Coronary artery (tissue), 2 donors: ENCODE results near the gene EGFLAM.
"Not testable (repeated sequence)": the region's sequence is repeated elsewhere in the genome, so short reads cannot be mapped to it uniquely, and the experiment has no call there.

Experiments used
- DNase-seq: peaks from one replicate; pipeline ENCODE4 v3.0.0-alpha.2; 2017; ENCODE audit warnings: low spot score
- H3K27ac ChIP-seq, 2 donors: fragments of 200-600 bp; sonication (generic); one replicate each; pipeline ENCODE4 v1.5.1; 2016 to 2019
- H3K4me3 ChIP-seq: fragments of 200-600 bp; sonication (generic); 2 replicates; pipeline ENCODE4 v1.5.1; 2016; ENCODE audit warnings: mild to moderate bottlenecking, moderate library complexity
- TF ChIP-seq, protein P1 (sequence below): fragments of 200-600 bp; sonication (generic); IDR thresholded peaks from one replicate; pipeline ENCODE4 v1.5.1; 2019; ENCODE audit warnings: antibody characterized with exemption

The EGFLAM gene

DNA sequence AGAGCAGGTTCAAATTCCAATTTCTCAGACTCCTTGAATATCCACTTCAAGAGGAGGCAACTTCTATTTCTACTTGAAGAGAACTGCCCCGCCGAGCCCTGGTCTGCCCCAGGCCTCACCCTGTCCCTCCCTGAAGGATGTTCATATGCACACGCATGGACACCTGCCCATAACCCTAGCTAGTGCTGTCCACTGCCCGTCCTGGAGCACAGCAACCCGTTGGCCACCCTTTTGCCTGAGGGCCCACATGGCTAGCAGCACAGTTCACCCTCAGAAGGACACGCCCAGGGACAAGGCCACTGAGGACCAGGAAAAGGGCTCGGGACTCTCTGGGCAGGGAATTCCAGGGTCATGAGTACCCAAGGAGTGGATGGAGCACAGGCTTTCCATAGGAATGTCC lies 63.6 kb downstream of the EGFLAM start:
- Histone ChIP-seq H3K4me3 (no peak overlapping the region), H3K27ac (no peak overlapping the region)
- TF ChIP-seq, protein P1, sequence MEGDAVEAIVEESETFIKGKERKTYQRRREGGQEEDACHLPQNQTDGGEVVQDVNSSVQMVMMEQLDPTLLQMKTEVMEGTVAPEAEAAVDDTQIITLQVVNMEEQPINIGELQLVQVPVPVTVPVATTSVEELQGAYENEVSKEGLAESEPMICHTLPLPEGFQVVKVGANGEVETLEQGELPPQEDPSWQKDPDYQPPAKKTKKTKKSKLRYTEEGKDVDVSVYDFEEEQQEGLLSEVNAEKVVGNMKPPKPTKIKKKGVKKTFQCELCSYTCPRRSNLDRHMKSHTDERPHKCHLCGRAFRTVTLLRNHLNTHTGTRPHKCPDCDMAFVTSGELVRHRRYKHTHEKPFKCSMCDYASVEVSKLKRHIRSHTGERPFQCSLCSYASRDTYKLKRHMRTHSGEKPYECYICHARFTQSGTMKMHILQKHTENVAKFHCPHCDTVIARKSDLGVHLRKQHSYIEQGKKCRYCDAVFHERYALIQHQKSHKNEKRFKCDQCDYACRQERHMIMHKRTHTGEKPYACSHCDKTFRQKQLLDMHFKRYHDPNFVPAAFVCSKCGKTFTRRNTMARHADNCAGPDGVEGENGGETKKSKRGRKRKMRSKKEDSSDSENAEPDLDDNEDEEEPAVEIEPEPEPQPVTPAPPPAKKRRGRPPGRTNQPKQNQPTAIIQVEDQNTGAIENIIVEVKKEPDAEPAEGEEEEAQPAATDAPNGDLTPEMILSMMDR: no peak
- DNase-seq: no peak

DNA sequence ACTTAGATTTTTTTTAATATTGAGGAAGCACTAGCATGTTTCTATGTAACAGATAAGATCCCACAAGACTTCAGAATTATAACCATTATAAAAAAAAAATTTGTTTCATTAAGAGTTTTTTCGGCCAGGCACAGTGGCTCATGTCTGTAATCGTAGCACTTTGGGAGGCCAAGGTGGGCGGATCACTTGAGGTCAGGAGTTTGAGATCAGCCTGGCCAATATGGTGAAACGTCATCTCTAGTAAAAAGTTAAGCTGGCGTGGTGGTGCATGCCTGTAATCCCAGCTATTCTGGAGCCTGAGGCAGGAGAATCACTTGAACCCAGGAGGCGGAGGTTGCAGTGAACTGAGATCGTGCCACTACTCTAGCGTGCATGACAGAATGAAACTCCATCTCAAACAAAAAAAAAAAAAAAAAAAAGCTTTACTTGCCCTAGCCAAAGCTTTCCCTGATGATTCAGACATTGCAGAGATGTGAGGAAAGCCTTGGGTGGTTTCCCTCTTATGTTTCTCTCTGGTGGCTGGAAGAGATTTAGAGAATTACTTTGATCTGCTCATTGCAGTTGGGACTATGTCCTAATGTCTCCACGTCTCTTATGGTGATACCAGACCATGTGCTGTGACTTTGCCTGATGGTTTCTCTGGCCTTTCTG lies 65.4 kb downstream of the EGFLAM start:
- no peak overlapping the region for H3K27ac ChIP-seq
- TF ChIP-seq, protein P1: no peak
- no peak overlapping the region for H3K4me3 ChIP-seq
- no peak for DNase-seq

DNA sequence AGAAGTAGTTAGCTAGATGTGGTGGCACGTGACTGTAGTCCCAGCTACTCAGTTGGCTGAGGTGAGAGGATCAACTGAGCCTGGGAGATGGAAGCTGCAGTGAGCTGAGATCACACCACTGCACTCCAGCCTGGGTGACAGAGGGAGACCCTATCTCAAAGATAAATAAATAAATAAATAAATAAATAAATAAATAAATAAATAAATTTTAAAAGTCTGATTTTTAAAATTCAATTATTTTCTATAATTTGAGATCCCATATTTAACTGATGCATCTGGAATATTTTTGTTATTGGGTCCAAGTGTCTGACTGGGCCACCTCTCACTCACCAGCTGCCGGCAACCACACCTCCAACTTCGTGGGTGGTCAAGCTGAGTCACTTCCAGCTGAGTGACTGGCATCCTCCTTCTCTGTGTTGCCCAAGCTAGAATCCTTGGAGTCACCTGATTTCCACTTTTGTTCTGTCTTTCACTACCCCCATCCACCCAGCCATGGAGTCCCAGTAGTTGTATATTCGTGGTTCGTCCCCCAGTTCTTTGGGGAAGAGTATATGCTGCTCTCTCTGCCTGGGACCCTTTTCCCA lies 70.9 kb downstream of the EGFLAM start:
- TF ChIP-seq, protein P1: no peak
- DNase-seq: no peak
- Histone ChIP-seq H3K27ac (no peak overlapping the region), H3K4me3 (no peak overlapping the region)

DNA sequence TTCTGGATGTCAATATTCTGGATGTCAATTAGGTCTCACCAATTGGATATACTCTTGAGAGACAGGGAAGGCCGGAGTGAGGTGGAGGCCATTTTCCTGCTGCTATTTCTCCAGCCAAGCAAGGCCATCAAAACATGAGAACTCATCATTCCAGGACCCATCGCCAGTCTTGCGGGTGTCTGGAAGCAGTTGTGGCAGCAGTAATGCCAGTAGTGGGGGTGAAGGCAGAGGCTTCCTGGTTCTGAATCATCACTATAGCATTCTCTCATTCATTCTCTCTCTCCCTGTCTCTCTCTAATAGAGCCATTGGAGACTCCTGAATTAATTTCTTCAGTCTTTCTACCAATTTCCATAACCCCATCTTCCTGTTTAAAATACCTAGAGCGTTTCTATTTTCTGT lies 71.8 kb downstream of the EGFLAM start:
- no peak overlapping the region for H3K4me3 ChIP-seq
- no peak overlapping the region for H3K27ac ChIP-seq
- TF ChIP-seq, protein P1: no peak
- DNase-seq: no peak

DNA sequence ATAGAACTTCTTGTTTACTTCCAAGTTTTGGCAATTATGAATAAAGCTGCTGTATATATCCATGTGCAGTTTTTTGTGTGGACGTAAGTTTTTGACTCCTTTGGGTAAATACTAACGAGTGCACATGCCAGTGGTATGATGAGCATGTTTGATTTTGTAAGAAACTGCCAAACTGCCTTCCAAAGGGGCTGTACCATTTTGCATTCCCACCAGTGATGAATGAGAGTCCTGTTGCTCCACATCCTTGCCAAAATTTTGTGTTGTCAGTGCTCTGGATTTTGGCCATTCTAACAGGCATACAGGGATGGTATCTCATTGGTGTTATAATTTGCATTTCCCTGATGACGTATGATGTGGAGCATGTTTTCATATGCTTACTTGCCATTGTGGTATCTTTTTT lies 73.5 kb downstream of the EGFLAM start:
- DNase-seq: no peak
- Histone ChIP-seq H3K27ac (no peak overlapping the region), H3K4me3 (no peak overlapping the region)
- TF ChIP-seq, protein P1: no peak

DNA sequence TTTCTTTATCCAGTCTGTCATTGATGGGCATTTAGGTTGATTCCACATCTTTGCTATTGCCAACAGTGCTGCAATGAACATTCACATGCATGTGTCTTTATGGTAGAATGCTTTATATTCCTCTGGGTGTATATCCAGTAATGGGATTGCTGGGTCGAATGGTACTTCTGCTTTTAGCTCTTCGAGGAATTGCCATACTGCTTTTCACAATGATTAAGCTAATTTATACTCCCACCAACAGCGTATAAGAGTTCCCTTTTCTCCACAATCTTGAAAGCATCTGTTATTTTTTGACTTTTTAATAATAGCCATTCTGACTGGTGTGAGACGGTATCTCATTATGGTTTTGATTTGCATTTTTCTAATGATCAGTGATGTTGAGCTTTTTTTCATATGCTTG lies 74.8 kb downstream of the EGFLAM start:
- not testable (repeated sequence) for DNase-seq, H3K4me3 ChIP-seq, H3K27ac ChIP-seq

DNA sequence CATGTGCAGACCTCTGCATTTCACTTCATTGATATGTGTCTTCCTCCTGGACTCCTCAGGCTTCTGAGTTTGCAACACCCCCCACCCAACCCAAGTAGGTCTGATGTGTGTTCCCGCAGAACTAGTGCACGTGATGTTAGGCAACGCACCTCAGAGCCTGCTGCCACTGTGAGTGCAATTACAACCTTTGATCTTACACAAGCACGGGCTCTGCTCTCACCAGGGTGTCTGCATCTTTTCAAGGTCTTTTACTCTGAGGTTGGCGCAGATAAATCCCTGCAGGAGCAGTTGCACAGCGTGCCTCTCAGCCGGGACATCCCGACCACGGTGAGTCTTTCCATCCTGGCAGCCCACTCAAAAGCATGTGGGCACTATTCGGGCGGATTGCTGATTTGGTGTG lies 80.1 kb downstream of the EGFLAM start:
- no peak overlapping the region for H3K4me3 ChIP-seq
- H3K27ac ChIP-seq: no peak overlapping the region
- TF ChIP-seq, protein P1: no peak
- no peak for DNase-seq
